NB4 (cell line): ENCODE data around the gene SMG1.

Experiments used
- CTCF ChIP-seq: IDR thresholded peaks from one replicate; pipeline ENCODE4 v1.5.1; 2012; ENCODE audit warnings: low read depth, low read length
- MAX ChIP-seq: IDR thresholded peaks from 2 replicates; pipeline ENCODE4 v1.6.1; 2011; ENCODE audit warnings: low read depth, low read length
- POLR2A ChIP-seq: IDR thresholded peaks from 2 replicates; pipeline ENCODE4 v1.6.1; 2011; ENCODE audit warnings: mild to moderate bottlenecking; ENCODE audit not compliant: insufficient read length; ENCODE audit errors: extremely low read depth

- TF ChIP-seq CTCF (no peak), POLR2A (no peak), MAX (no peak)
These were observed 125.9 kb downstream of the SMG1 start for GRCh38 chr16:18800293-18800692.
